Esophagus mucosa (tissue), 1 donor: Measurements from ENCODE around the gene OPN3. TPM values are rescaled to one million over a fixed set of nuclear protein-coding genes. Genes with fewer than 3 reads are reported as not detected.
"Not testable (repeated sequence)": the region's sequence is repeated elsewhere in the genome, so short reads cannot be mapped to it uniquely, and the experiment has no call there.

ENCODE experiments used
- ATAC-seq: fragments of 200-7000 bp; cut with Tn5 transposase; one replicate; pipeline ENCODE4 v1.9.1; 2020
- total RNA-seq: library from RNA; stranded (reverse); gene quantifications from one replicate; pipeline ENCODE4 v1.2.4, GENCODE V29; 2023
- donor health status: DM: yes; HTN: yes; CAD: no.

Gene OPN3
- total RNA-seq: 11.0 TPM

GRCh38 chr1:241640149-241640866 lies at the start of gene OPN3, which contains the start of gene CHML:
TSS of gene OPN3 (minus strand) at chr1:241640369. CDS start at chr1:241640254, 115 bp downstream.
TSS of gene CHML (minus strand) at chr1:241640369. CDS start at chr1:241635766, 4,603 bp downstream.
- peak; percentile 97 for ATAC-seq

DNA sequence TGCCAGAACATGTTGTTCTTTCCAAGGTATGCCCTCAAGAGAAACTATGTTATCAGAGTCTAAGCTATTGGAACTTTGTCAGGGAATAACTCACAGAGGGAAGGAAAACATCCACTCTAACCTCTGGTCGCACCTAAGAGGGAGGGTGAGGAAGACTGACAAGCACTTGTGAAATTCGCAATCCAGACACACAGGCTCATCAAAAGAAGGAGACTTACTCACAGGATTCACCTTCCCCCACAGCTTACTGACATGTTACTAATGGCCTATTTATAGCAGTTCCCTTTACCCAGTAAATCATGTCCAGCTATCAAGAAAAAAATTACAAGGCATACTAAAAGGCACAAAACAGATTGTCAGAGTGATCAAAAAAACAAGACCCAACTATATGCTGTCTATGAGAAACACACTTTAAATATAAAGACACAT lies 48.8 kb upstream of the OPN3 start:
- peak; percentile 99 for ATAC-seq

DNA sequence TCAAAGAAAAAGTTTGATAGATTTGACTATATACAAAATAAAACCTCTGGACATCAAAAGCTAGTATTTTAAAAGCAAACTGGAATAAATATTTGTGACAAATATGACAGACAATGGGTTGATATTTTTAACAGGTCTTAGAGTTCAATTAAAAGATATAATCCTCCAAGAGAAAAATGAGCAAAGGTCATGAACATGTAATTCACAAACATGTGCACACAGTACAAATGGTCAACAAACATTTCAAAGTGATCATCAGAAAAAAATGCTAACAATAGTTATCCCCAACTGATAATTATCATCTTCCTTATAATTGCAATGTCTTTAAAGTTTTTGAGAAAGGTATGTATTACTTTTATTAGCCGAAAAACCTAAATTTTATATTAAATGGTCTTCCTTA lies 43.9 kb upstream of the OPN3 start:
- ATAC-seq: no peak

- no peak for ATAC-seq
Observed at GRCh38 chr1:241682921-241683320, 42.8 kb upstream of the OPN3 start.

- ATAC-seq: not testable (repeated sequence)
Observed at GRCh38 chr1:241681861-241682448, 41.8 kb upstream of the OPN3 start.

DNA sequence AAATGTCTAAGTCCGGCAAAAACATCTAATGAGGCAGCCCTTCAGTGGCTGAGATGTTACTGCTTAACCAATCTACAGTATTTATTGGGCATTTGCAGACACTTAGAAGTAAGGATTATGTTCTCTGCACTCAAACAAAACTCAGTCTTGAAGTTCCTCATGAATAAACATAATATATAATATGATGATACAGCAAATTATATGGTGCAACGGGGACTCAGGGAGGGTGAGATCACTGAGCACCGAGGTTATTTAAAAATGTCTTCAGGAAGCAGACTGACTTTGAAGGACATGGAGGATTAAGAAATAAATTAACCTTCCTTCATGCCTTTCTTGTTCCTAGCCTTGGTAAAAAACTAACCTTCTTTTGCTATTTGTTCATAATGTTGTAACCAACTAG lies 39.8 kb upstream of the OPN3 start:
- ATAC-seq: no peak

DNA sequence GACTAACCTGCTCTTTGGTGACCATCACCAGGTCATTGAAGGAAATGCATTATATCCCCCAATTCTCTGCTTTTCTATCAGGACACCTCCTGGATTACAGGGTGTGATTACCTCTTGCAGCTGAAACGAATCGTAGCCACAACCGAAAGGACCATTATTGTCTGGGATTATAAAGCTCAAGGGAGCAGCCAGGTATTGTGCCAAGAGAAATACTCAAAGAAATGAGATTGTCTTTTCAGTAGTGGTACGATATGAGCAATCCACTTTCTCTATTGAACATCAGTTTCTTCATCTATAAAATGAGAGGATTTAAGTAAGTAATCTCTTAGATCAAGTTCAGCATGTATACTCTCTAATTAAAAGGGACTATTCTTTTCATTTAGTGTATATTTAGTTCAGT lies 39.2 kb upstream of the OPN3 start:
- ATAC-seq: no peak

DNA sequence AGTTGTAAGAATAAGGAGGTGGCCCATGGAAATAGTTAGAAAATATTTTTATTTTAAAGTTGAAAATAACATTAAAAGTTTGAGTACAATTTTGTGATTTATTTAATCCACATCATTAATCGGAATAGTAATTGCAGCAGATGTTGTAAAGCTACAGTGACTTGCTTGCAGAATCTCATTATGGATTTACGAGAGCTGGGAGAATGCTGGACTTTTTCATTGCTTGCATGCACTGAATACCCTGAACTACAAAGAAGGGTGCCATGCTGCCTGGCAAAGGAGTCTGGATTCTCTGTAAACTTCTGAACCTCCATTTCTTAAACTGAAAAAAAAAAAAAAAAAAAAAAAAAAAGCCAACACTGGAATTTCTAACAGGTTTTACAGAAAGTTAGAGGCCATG lies 38.4 kb upstream of the OPN3 start:
- no peak for ATAC-seq

DNA sequence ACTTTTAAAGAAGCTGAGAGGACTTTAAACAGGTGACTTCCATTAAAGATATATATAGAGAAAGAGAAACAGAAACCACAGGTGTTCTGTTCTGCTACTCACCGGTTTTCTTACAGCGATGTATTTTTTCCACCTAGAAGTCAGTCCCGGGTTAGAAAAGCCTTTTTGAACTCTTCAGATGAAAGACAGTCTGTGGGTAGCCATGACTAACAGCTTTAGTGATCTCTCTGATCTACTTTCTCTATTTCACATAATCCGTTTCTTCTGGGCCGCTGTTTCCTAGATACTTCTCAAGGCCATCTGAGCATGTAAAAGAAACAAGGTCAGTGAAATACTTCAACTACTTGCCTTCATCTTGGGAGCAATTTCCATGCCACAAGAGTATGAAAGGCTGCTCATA lies 37.0 kb upstream of the OPN3 start:
- no peak for ATAC-seq

GRCh38 chr1:241675983-241676382 lies 35.8 kb upstream of the OPN3 start:
- ATAC-seq: no peak

GRCh38 chr1:241674805-241675384 lies 34.7 kb upstream of the OPN3 start:
- ATAC-seq: no peak

GRCh38 chr1:241672301-241672700 lies 32.1 kb upstream of the OPN3 start:
- no peak for ATAC-seq

- ATAC-seq: no peak
Observed at GRCh38 chr1:241666419-241666818, 26.2 kb upstream of the OPN3 start.

- no peak for ATAC-seq
Observed at GRCh38 chr1:241660424-241660972, 20.3 kb upstream of the OPN3 start.

DNA sequence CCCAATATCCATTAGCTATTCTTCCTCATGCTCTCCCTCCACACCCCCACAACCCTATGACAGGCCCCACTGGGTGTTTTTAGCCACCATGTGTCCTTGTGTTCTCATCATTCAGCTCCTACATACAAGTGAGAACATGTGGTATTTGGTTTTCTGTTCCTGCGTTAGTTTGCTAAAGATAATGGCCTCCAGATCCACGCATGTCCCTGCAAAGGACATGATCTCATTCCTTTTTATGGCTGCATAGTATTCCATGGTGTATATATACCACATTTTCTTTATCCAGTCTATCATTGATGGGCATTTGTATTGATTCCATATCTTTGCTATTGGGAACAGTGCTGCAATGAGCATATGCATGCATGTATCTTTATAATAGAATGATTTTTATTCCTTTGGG lies 18.8 kb upstream of the OPN3 start:
- not testable (repeated sequence) for ATAC-seq

GRCh38 chr1:241658081-241658793 lies 18.1 kb upstream of the OPN3 start:
- no peak for ATAC-seq

DNA sequence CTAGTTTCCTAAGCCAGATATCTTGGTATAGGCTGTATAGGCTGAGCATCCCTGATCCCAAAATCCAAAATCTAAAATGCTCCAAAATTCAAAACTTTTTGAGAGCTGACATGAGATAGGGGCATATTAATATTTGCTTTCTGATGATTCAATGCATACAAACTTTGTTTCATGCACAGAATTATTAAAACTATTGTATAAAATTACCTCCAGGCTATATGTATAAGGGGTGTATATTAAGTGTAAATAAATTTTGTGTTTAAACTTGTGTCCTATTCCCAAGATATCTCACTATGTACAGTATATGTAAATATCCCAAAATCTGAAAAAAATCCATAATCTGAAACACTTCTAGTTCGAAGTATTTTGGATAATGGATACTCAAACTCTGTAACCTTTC lies 14.5 kb upstream of the OPN3 start:
- ATAC-seq: no peak

DNA sequence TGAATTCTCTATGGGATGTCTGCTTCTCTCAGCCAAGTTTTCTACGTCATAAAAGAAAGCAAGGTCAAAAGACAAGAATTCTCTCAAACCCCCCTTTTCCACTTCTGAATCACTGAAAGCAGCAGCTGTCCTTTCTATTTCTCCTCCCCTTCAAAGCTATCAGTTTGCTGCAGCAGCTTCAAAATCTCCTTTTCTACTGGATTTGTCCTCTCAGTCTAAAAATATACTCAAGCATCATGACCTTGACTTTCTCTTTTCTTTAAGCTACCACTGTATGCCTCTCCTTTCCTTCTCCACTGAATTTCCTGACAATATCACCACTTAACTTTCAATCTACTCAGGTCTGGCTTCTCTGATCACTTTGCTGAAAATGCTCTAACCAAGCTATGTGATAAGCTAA lies 13.8 kb upstream of the OPN3 start:
- no peak for ATAC-seq

DNA sequence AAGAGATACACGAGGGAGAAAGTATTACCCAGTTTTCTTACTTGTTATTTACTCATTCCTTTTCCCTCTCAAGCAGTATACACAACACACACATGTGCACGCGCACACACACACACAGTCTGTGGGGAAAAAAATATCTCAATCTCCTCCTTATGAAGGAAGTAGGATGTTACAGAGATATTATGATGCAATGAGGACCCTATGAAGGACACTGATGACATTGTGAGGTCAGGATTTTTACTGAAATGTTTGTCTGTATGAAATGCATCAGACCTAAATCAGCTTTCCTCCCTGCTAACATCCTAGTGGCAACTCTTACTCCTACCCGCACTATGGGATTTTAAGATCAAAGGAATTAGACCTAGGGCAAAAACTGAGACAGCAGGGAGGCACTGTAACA lies 11.8 kb upstream of the OPN3 start, which contains the start of gene WDR64:
Gene WDR64 (plus strand): TSS at position 270 of the 400 bp plus-strand sequence. CDS start 204 bp downstream, outside the sequence.
- no peak for ATAC-seq

GRCh38 chr1:241648159-241648558 lies 8.0 kb upstream of the OPN3 start:
- ATAC-seq: no peak

- ATAC-seq: no peak
Observed at GRCh38 chr1:241647658-241648057, 7.5 kb upstream of the OPN3 start.

- ATAC-seq: peak; percentile 68
Observed at GRCh38 chr1:241646201-241646600, 6.0 kb upstream of the OPN3 start.

GRCh38 chr1:241645199-241645598 lies 5.0 kb upstream of the OPN3 start:
- no peak for ATAC-seq
